H1 (cell line): ENCODE data around the gene C1GALT1C1. TPM values are rescaled to one million over a fixed set of nuclear protein-coding genes. Genes with fewer than 3 reads are reported as not detected.

ENCODE experiments used
- ATF3 ChIP-seq: IDR thresholded peaks from 2 replicates; pipeline ENCODE4 v1.6.1; 2011; ENCODE audit warnings: low read depth, mild to moderate bottlenecking, low read length; ENCODE audit not compliant: insufficient read depth
- CHD7 ChIP-seq: fragments of 300-600 bp; sonication (generic); IDR thresholded peaks from 2 replicates; pipeline ENCODE4 v1.7.1; 2012; ENCODE audit warnings: low read length, moderate library complexity, mild to moderate bottlenecking, inconsistent platforms; ENCODE audit not compliant: insufficient replicate concordance
- FOSL1 ChIP-seq: IDR thresholded peaks from 2 replicates; pipeline ENCODE4 v1.6.1; 2011; ENCODE audit warnings: mild to moderate bottlenecking, low read depth, low read length, moderate library complexity; ENCODE audit not compliant: insufficient read depth
- RFX5 ChIP-seq: IDR thresholded peaks from 2 replicates; pipeline ENCODE4 v1.6.1; 2011; ENCODE audit warnings: low read depth, low read length, improper control_type of control experiment, borderline replicate concordance
- polyA plus RNA-seq, 7 experiments: library from polyadenylated mRNA; depleted of rRNA in 3 of 7; stranded (reverse) in 5 of 7; unstranded in 2 of 7; fragments of >200 nt in 5 of 7; fragments of 200-250 nt in 2 of 7; gene quantifications; 1 replicate in 5 of 7; 2 replicates in 1 of 7; 4 replicates in 1 of 7; pipeline versions ENCODE4 v1.2.1 to v1.2.3, GENCODE V29; 2011 to 2013; ENCODE audit warnings: missing spikeins in 2 of 7, mixed read lengths in 2 of 7
- total RNA-seq: library from RNA; stranded (reverse); fragmentation: NEBNext Ultra II Directional; extraction: Animal tissue kit (Norgen Biotek cat#: 25700); gene quantifications from 2 replicates; pipeline ENCODE4 v1.2.1, GENCODE V29; 2021

C1GALT1C1 gene
- total and polyA plus RNA-seq, 2 of the 8 experiments (the other 6 are each of a cell fraction or from before 2014, with no cell fraction given): 12.5 to 13.9 TPM

- TF ChIP-seq CHD7 (no peak), FOSL1 (no peak), RFX5 (no peak), ATF3 (no peak)
Measured at GRCh38 chrX:120660637-120661036, 30.8 kb upstream of the C1GALT1C1 start (continued).
